ENCODE data around the gene NEK6.

- TF ChIP-seq CTCF (IDR thresholded peaks at IDR 0.05) (no peak), POLR2A (IDR thresholded peaks at IDR 0.05) (no peak)
Observed at GRCh38 chr9:124381170-124381945, 123.6 kb downstream of the NEK6 start.
